Anterior cingulate cortex (tissue), 58 donors: Measurements from ENCODE around the gene BEX4.
"Not testable (repeated sequence)": the region's sequence is repeated elsewhere in the genome, so short reads cannot be mapped to it uniquely, and the experiment has no call there.

Experiments used
- DNase-seq, 58 donors: peaks; one replicate each; lab custom pipeline; 2025; lab: John Stamatoyannopoulos, UW

Gene BEX4

DNA sequence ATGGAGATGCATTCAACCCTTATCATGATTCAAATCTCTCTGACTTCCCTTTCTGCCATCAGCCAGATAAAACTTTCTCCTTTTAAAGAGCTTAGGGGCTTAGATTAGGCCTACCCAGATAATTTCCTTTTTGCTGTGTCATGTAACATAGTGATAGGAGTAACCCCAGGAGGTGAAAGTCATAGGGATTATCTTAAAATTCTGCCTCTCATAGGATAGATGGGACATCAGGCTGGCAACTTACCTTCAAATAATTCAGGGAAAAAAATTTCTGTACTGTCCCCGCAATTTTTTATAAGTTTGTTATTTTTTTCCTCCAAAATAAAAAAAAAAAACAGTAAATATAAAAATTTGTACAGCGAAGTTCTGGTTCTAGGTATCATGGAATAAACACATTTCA is 20.7 kb downstream of the BEX4 start:
- DNase-seq: not testable (repeated sequence)

DNA sequence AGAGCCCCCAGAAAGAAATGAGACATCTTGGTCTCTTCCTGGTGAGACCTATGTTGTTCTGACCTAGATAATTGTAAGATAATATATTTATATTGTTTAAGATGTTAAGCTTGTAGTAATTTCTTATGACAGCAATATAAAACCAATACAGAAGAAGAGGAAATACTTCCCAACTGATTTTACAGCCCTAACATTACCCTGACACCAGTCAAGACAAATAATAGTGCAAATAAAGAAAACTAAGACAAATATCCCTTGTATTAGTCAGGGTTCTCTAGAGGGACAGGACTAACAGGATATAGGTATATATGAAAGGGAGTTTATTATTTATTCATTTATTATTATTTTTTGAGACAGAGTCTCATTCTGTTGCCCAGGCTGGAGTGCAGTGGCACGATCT is 21.4 kb downstream of the BEX4 start:
- DNase-seq: no peak

DNA sequence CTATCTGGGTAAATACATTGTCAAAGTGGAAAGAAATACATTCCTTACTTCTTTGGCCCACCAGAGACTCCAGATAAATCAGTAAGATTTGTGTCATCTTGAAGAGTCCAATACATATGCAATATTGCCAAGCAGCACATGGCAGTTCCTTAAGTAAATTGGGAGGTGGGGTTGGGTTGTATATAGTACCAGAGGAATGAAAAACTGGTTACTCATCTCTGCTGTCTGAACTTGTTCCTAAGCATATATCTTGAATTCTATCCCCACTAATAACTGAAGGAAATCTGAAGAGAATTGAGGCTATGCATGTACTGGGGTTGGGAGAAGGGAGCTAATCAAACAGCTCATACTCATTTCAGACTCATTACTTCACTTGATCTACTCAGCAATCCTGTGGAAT is 25.2 kb downstream of the BEX4 start:
- no peak for DNase-seq

DNA sequence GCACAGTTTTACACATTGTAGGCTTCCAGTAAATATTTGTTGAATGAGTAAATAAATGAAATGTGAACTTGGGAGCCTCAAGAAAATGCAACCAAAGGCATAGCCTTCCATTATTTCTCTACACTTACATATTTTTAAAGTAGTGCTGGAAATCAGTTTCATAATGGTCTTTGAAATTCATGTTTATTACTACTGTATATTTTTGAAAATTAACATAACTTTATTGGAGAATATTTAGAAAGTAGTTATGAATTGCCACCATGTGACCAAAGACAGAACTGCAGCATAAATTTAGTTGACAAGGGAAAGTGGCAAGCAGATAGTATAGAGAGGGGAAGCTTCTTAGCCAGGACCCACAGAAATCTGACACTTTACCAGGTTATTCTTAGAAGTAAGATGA is 33.6 kb downstream of the BEX4 start:
- peak in 1 of 58 donors; percentile 0 for DNase-seq

DNA sequence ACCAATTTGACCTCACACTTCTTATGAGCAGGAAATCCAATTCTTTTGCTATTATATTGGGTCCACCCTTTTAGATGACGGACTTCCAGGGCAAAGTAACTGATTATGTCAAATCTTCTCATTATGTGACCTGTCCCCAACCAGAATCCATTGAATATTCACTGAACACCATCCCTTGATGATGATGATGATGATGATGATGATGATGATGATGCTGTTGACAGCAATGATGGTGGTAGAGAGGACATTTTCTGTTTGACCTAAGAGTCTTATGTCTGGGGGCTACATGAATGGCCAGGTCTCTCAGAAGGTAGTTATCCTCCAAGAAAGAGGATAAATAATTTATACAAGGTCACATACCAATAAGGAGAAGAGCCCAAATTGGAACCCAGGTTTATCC is 34.9 kb downstream of the BEX4 start:
- DNase-seq: no peak

DNA sequence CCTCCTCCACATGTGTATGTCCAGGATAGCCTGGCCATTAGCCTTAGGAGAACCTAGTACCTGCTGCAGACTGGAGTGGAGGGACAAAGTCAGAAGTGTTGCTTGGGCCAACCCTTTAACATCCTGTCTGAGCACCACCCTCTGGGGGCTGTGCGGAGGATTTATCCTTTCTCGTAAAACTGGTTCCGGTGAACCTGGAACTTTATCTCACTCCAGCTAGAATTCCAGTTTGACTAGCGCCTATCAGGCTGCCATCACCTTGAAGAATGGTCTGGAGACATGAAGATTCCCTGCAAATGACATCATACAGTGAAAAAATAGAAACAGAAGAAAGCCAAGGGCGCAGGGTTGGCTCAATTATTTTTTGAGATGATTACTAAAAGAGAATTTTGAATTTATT is 36.1 kb downstream of the BEX4 start:
- DNase-seq: no peak

DNA sequence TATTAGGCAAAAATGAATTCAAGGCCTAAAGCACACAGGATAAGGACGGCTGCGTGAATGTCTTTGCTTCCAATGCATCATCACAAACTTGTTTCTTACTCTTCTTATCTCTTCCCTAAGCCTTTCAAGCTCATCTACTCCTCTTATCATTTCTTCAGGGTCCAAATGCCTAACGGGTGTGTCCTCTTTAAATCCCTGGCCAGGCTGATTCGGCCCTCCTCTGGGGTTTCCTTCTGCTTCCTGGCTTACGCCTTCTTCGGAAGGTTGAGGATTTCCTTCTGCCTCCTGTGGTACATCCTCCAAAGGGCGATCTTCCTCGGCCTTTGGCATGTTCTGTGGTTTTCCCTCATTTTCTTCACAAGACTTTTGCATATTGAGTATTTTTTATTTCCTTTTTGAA is 38.7 kb downstream of the BEX4 start:
- peak in 1 of 58 donors; percentile 0 for DNase-seq

DNA sequence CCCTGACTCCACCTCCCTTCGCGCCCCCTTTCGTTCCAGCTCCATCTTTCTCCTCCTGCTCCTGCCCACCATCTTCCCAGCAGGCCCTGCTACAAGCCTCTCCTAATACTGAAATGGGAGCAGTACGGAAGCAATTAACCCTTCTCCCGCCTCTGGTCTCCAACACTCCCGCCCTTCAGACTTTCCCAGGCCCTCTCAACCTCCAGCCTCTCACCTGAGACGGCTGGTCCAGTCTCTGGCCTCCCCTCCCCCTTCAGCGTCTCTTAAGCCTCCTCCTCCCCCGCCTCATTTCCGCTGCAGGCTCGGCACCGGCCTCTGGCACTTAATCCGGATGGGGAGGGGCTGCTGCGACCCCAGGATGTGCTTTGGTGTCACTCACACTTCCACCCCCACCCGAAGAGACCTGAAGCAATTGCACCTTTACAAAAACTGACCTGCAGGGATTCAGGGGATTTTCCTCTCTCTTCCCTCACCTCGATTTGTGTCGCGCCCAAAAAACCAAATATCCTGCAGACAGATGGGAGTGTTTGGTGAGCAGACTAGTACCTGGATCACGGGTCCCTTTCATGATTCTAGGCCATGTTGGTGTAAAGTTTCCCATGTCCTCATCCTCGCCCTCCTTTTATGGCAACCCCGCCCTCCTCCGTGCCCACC is 39.4 kb downstream of the BEX4 start:
- peak in 54 of 58 donors; percentile 0 to 69 (median 24) for DNase-seq

DNA sequence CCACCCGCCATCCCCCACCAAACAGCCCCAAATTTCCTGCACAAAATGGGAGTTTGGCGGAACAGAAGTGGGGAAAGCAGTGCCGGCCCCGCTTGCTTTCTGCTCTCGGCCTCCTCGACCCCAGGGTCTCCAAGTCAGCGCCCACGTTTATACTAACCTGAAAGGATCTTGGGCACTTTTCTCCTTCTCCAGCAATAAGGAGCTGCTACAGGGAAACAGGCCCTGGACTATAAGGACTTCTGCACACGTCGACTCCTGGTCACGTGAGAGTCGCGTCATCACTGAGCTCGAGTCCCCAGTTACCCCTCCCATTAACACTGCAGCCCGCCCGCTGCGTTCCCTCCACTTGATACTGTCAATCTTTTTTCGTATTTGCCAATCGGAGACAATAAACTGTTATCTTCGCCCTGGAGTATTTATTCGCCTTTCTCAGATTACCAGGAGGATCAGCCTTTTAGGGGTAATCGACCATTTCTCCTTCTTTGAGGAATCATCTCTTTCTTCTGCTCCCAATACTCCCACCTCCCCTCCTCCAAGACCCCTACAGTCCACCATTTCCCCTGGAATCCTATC is 40.1 kb downstream of the BEX4 start, which contains the start of gene TCEAL8:
TSS of gene TCEAL8 (minus strand) at position 235 of the 573 bp plus-strand sequence. CDS start 1,176 bp downstream, outside the sequence.
- DNase-seq: peak in 56 of 58 donors; percentile 1 to 87 (median 70)

DNA sequence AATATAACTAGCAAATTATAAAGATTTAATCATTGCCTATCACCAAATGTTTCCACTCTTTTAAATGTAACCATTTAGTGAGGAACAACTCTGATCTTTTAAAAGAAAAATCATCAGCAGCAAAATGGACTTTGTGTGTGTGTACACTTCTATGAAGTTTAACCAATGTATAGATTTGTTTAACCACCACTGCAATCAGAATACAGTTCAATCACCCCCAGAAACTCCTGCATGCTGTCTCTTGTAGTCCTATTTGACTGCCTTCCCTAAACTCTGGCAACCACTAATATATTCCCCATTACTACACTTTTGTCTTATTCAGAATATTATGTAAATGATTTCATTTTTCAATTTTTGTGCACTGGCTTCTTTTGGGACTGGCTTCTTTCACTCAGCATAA is 41.7 kb downstream of the BEX4 start:
- DNase-seq: no peak

DNA sequence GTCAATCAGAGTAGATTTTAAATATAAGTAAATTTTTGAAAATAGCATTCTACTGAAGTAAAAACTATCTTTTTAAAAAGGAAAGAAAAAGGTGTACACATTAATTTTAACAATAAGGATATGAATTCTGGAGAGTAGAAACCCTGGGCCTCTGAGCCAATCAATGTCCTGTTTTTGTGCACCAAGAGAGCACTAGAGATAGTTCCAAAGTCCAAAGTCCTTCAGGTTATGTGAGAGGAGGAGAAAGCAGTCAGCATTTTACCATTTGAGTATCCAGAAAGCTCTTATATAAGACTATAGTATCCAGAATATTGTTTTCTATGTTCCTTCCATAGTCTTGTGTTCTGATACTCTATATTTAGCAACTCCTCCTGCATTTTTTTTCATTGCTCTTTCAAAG is 43.4 kb downstream of the BEX4 start:
- DNase-seq: no peak
